GM20431 (cell line): ENCODE data around the gene CRIM1.

ENCODE experiments used
- in situ Hi-C: fragments of 300-500 bp; cut with MseI, MboI; formaldehyde crosslinking; loops from one replicate; pipeline ENCODE4 v1.15.0; 2020; ENCODE audit warnings: low sequenced_read_pairs; ENCODE audit not compliant: unreplicated experiment

Gene CRIM1

DNA sequence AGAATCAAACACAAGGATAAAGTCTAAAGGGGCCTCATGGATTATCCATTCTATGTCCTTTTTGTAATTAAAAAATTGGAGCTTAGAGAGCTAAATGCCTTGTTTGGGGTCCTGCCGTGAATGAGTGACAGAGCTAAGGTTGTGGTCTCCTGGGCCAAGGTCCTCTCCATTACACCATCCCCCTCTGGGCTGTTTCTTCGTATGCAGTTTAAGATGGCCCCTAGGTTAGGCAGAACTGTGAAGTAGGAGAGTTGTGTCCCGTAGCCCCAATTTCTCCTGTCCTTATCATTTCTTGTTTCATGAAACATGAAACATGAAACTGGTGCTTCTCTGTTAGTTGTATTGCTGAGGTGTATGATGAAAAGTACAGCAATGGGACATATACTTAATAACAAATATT is 32.9 kb downstream of the CRIM1 start:
- in situ Hi-C loops: no loop called here

DNA sequence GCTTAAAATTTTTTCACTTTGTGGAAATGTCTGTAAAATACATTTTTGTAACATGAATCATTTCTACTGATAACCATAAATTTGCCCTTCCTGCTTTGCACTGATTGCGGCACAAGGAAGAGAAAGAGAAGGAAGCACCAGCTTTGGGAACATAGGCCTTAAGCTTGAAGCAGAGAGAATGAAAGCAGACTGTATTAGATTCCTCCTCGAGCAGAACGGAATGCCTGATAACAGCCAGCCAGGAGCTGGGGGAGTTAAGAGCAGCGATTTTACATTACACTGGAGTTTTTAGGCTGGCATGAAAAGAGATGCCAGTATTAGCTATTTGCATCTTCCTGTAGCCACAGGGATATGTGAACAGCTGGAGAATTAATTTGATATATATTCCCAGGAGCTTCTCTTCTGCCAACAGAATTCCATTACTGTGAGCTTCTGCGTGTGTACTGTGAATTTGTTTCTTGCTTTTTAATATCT is 33.5 kb downstream of the CRIM1 start:
- in situ Hi-C loops: no loop called here

DNA sequence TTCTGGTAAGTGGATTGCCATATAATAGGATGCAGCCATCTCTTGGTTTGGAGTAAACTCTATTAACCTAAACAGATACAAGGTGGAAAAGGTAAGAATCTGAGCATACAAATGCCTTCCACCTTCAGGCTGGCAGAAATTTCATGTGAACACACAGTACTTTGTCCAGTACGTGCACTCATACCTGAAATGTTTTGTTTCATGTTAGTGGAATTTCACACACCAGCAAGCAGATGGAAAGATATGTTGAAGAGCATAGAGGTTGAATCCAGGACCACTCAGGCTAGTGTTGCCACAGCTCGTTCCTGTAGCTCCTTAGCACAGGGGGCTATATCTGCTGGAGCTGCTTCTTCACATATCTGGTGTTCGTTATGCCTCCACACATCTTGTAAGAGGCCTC is 34.0 kb downstream of the CRIM1 start:
- in situ Hi-C loops: no loop called here

DNA sequence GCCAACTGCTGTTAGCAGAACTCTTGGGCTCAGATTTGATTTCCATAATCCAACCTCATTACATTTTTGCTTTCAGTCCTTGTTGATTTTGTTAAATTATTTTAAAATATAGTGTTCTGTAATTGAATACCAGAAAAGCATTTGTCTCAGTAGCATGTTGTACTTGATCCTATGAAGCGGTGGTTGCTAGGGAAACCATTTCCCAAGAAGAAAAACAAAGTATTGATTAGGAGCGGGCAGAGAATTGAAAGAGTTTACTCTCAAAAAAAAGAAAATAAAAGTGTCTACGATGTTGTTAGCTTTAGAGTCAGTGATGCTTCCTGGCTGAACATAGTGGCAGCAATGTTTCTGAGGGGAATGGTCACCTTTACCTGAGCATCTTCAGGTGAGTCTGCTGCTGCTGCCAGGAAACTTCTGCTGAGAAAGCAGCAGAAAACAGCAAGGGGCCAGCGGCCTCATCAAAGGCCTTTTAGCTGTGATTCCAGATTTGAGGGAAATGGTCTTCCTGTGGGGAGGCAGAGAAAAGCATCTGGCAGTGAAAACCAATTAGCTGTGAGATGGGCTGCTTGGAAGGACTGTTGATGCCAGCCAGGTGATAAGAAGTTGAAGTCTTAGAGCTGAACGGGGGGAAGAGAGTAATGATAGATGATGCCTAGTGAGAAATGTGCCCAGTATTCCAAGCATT is 37.1 kb downstream of the CRIM1 start:
- in situ Hi-C loops: no loop called here

DNA sequence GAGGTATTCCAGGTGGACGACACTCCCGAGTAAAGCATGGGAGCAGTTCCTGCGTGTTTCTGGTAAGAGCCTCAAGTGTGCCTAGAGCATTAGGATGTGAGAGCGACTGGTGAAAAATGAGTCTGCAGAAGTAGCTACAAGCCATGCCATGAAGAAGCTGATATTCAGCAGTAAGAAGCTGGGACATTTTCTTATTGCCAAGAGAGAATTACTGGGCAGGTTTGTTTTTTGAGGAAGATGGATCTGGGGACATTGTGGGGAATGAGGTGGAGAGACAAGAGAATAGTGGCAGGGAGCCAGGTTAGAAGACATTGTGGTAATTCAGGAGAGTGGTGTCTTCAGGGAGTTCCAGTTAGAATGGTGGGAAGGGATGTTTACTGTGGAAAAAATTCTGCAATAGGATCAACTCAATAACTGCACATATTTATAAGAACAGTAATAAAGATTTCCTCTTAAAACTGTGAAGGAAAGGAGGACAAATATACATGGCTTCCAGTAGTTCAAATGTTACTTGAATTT is 38.2 kb downstream of the CRIM1 start:
- in situ Hi-C loops: no loop called here

DNA sequence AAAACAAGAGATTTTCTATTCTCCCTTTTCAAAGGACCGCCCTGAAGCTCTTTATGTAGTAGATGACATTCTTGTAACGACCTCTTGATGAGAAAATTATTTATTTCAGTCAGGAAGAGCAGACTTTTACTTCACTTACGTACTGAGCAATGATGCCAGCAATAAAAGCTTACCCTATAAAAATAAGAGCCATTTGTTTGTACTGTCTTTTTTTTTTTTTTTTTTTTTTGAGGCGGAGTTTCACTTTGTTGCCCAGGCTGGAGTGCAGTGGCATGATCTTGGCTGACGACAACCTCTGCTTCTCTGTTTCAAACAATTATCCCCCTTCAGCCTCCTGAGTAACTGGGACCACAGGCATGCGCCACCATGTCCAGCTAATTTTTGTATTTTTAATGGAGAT is 39.2 kb downstream of the CRIM1 start:
- in situ Hi-C loops: no loop called here

DNA sequence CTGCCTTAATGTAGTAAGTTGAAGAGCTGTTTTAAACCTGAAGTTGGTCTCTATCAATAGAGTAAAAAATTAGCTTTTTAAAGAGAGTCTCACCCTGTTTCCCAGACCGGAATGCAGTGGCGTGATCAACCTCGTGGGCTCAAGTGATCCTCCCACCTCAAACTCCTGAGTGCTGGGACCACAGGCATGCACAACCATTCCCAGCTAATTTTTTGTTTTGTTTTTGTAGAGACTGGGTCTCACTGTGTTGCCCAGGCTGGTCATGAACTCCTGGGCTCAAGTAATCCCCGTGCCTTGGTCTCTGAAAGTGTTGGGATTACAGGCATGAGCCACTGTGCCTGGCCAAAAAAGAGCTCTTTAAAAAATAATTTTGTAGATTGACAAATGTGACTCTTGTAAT is 40.3 kb downstream of the CRIM1 start:
- in situ Hi-C loops: no loop called here

DNA sequence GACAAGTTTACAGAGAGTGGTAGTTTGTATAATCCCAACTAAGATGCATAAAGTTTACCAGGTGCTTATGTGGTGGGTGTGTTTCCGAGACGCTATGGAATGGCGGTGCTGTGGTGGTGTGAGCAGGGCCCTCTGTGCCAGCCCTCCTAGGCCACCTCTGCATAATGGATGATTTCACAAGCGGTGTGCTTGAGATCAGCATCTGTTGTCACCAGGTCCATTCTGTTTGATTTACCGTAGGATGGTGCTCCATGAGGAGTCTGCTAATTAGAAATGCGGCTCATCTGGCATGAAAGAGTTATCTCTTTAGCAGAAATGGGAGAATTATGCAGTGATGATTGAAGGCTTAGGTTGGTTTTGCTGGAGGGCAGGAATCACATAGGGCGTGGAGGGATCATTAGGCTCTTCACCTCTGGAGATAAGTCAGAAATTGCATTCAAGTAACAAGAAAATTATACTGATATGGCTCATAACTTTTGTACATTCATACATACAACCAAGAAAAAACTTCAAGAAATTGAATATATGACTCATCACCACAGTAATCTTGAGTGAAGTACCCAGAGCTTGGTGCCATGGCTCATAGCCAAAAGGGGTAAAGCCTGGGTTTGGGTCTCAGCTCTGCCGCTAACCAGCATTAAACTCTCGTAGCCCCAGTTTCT is 41.4 kb downstream of the CRIM1 start:
- in situ Hi-C loops: no loop called here

DNA sequence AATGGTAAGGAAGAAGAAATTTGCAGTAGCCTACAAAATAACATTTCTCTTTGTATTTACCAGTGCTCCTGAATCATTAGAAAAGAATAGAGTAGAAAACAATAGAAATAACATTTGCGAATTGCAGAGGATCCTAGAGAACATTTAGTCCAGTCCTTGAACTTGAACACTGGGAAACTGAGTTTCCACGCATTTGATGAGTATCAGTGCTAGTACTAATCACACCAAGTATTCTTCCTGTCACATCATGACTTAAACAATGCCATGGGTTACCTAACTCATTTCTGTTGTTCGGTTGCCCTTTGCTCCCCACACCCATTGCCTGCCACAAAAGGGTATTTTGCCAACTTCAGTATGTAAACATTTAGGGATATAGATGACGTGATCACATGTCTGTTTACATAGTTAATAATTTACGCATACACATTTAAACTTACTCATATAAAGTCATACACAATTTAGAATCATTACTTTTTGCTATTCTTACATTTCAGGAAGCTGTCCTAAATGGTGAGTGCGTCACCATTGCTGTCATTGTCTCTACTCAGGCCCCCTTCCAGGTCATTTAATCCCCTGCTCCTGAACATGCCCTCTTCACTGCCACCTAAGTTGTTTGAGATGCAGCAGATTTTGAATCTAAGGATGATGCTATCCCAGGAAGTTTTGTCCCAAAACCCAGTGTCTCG is 42.3 kb downstream of the CRIM1 start:
- in situ Hi-C loops: no loop called here

DNA sequence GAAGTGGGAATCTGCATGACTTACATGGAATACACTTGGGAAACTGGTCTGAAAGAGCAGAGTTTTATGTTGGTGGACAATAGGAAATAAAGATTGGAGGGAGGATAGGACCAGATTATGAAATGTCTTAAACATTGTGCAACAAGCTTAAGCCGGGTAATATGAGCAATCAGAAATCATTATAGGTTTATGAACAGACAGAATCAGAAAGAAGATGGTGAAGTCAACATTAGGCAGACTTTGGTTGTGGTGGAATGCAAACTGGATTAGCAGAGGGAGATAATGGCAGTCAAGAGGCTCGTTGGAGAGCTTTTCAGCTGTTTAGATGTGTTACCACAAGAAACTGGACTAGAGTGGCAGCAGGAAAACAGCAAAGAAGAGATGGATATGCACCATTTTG is 43.5 kb downstream of the CRIM1 start:
- in situ Hi-C loops: no loop called here

DNA sequence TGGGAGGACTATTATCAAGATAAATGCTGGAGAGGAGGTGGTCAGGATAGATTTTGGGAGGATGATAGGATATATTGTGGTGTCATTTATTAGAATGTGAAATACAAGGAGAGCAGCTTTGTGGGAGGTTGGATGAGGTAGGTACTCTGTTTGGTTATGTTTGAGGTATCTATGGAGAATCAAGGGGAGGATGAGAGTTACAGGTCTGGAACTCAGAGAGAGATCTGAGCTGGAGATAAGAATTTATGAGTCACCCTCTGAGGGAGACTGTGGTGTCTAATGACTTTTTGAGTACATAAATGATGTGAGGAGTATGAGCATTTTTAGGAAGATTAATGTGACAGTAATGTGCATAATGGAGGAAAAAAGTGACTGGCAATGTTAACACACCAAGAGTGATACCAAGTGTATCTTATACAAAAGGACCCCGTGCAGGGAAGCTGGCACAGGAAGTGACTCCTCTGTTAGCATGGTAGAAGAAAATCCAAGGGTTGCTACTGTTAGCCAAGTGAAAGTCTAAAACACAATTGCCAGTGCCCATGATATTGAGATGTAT is 48.2 kb downstream of the CRIM1 start:
- in situ Hi-C loops: no loop called here

DNA sequence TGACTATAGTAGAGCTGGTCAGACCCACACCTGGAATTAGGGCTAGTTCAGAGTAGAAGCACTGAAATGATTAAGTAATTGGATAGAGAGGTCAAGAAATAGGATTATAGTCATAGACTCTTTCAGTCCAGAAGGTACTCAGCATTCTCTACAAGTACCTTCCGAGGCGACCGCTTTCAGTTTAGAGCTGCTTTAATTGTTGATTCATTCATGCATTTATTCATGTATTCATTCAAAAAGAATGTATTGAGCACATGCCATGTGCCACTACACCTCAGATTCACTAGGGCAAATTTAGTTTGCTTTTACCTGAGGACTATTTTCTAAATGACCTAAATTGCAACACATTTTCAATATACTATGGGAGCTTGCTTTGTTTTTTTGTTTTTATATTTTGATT is 48.7 kb downstream of the CRIM1 start:
- in situ Hi-C loops: no loop called here

DNA sequence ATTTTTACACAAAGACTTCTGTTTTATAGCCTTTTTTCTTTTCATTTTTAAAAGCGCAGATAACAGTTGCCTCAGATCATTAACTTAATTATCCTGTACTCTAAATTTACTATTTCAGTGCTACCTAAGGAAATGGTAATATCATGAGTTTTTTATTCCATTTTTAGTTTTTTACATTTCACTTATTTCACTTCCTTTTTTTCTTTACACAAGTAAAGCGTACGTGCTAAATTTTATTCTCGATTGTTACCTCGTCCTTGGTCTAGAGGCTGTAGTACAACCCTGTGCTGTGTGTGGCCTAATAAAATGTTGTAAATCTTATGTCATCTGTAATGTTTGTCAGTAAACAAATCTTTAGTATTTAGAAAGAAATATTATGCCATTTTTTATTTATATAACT is 49.2 kb downstream of the CRIM1 start:
- in situ Hi-C loops: no loop called here

DNA sequence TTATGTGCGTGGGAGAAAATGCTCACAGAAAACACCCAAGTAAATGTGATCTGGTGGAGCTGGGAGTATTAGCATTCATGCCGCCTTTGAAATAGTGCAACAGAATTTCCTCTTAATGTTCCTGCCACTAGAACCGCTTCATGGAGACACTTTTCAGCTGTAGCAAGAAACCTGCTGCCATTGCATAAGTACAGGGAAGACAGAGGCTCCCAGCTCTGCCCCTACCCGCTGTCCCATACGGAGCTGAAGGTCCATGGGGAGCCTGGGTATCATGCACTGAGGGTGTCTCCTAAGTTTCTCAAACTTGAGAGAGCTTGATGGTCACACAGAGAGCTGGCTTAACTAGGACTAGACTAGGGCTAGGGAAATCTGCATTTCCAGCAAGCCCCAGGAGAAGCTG is 49.6 kb downstream of the CRIM1 start:
- in situ Hi-C loops: no loop called here

DNA sequence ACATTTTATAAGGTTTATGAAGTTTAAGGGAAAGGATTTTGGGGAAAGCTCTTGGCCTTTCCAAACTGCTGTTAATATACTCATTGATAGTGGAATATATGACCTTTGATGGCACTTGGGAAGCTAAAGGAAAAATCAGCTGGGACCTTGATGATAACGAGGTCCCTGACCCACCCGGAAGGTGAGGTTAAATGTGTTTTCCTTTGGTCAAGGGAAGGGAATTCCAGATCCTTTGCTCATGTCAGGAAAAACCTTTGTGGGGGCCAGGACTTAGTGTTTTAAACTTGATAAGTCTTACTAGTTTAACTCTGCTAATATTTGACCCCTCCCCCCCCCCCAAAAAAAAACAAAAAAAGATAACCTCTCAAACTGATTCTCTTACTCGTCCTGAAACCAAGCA is 50.7 kb downstream of the CRIM1 start:
- in situ Hi-C loops: no loop called here

DNA sequence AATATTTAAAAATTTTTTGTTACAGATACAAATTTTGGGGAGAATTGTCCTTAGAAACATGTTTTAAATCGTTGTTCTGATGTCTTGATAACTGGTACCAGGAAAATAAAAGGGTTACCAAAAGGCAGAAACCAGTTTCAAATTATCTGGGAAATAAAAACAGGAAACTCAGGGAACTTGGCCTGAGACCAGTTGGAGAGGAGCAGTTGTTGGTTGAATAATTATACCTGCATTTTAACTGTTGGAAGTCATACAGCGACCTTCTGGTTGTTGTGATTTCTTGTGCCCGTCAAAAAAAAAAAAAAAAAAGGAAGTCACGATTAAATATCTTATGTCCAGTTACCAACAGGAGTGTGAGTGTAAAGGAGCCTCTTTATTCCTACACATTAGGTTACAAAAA is 51.8 kb downstream of the CRIM1 start:
- in situ Hi-C loops: no loop called here

DNA sequence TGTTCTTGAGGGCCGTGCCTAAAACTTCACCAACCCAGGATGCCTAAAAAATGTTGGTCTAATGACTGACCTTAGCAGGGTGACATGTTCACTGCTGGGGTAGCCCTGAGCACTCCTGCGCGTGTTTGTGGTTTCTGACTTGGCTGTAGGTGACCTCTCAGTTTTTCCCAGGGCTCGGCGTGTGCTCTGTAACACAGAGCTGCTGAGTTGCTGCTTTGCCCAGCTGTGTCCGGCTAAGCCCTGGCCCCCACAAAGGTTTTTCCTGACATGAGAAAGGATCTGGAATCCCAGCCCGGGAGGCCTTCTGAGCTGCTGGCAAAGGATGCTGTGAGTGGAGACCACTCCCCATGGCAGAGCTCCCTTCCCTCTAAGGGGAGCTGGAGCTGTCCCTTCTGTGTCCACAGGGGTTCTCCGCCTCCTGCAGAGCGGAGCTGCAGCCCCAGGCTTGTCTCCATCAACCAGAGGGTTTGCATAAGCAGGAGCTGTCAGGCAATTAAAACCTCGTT is 52.7 kb downstream of the CRIM1 start:
- in situ Hi-C loops: no loop called here

DNA sequence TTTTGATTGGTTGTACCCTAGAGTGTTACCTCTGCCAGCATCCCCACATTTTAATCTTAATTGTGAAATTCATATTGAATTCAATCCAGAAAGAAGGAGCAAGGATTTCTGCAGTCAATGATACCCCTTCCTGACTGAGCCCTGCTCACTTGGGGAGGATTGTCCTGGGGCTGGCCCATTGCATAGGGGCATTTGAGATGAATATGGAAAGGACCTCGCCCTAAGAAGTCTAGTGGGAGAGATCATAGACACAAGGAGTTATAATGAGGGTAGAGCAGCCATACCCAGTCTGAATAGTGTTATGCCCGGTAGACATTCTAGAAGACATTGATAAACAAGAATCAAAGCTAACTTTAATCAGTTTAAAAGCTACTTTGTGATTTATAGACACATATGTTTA is 53.8 kb downstream of the CRIM1 start:
- in situ Hi-C loops: no loop called here

DNA sequence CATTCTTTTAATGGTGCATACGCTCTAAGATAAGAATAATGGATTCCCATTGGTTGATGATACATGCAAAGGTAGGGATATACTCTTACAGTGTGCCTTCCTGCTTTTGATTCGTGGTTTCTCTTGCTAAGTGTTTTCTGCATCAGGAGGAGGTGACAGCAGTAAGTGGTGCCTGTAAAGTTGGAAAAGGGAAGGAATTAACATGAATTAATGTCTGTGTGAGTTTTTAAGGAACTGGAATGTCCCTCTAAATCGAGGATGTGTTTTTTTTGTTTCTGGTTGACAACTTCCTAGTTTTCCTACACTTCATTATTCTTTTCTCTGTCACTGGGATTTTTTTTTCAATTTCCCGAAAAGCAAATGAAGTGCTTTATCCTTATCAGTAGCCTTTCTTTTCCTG is 54.4 kb downstream of the CRIM1 start:
- in situ Hi-C loops: no loop called here

DNA sequence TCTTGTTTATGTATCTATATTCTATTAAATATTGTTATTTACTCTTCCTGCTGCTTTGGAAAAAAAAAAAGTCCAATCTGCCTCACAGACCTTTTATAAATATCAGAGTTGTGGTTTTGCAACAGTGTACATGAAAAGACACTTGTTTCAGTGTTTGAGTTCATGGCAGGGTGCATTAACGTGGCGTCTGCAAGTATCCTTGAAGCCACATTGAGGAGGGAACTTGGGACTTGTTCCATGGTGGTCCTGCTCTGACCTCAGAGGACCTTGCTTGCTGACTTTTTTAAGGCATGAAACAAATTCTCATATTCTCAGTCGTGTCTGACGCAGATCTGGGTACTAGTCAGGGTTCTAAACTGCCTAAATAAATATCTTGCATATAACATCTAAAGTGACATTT is 55.1 kb downstream of the CRIM1 start:
- in situ Hi-C loops: no loop called here

DNA sequence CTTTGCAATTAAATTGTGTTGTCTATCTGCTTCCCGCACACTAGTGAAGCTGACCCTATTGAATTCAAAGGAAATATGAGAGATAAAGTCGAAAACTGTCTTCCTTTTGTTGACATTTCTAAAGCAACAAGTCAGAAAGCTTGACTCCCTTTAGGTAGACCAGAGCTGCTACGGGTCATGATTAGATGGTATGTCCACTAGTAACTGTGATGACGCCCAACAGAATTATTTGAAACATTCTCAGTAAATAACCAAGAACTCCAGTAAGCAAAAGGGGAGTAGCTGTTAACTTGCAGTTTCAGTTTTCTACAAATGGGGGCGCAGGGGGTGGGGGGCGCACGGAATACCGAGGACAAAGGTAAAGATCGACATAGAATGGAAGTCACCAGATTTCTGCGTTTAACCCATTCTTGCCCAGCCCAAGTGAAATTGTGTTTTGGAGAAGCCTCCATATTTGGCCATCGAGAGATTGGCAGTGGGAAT is 56.4 kb downstream of the CRIM1 start:
- in situ Hi-C loops: no loop called here
